ENCODE results near the gene PTPRG.

The PTPRG gene

DNA sequence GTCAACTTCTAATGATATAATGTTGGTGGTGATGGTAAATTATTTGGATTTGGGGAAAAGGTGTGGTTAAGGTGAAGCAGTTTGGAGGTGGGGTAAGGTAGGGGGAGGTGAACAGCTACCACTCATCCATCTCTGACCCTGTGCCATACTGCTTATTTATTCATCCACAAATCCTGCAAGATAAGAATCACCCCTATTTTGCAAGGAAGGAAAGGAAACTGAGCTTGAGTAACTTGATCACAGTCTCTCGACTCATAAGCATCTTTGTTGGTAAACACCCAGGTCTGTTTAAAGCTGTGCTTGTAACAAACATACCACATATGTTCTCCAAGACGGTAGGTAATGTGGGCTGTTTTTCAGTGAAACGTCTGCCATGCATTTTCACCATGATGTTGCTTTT lies 67.3 kb downstream of the PTPRG start:
- Mint-ChIP-seq H3K27me3 (no peaks in the 10 kb centered on the region), H3K36me3 (no peaks in the 10 kb centered on the region), H3K4me3 (no peak overlapping the region), H3K27ac (no peak overlapping the region), H3K4me1 (no peaks in the 10 kb centered on the region), H3K9me3 (no peaks in the 10 kb centered on the region)
- CTCF ChIA-PET, result no interaction called here
- DNase-seq, result no peak

DNA sequence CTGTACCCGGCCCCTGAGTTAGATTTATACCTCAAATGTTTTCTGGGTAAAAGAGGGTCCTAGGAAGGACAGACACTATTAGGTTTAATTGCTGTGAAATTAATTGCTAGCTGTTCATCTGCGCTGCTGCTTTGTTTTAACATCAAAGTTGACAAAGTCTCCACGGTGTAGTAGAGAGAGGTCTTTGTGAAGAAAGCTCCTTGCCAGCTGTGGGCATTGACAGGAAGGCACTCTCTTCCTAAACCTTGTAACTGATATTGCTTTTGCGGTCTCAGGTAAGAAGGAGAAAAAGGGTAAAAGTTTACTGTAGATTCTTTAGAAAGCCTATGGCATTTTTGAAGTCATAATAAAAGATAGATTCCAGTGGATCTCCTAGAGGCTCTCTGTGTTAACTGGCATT lies 68.1 kb downstream of the PTPRG start:
- Mint-ChIP-seq H3K36me3 (no peaks in the 10 kb centered on the region), H3K4me1 (no peaks in the 10 kb centered on the region), H3K27ac (no peak overlapping the region), H3K27me3 (no peaks in the 10 kb centered on the region), H3K9me3 (no peaks in the 10 kb centered on the region), H3K4me3 (no peak overlapping the region)
- DNase-seq, result no peak
- CTCF ChIA-PET, result no interaction called here

GRCh38 chr3:61631108-61631769 lies 69.9 kb downstream of the PTPRG start:
- Mint-ChIP-seq H3K27ac (no peak overlapping the region), H3K9me3 (no peaks in the 10 kb centered on the region), H3K4me3 (no peak overlapping the region), H3K4me1 (no peaks in the 10 kb centered on the region), H3K36me3 (no peaks in the 10 kb centered on the region), H3K27me3 (no peaks in the 10 kb centered on the region)
- DNase-seq, result no peak
- CTCF ChIA-PET, result no interaction called here

- H3K27ac Mint-ChIP-seq, result no peak overlapping the region
Observed at GRCh38 chr3:61632568-61633175, 71.3 kb downstream of the PTPRG start.

GRCh38 chr3:61634678-61635077 lies 73.3 kb downstream of the PTPRG start:
- Mint-ChIP-seq H3K27me3 (no peaks in the 10 kb centered on the region), H3K36me3 (no peaks in the 10 kb centered on the region), H3K4me3 (no peak overlapping the region), H3K4me1 (no peaks in the 10 kb centered on the region), H3K27ac (no peak overlapping the region), H3K9me3 (no peaks in the 10 kb centered on the region)
- no peak for DNase-seq
- CTCF ChIA-PET, result interaction anchor here (0.5 kb wide), 1 partner anchor 423 kb away, joined by 3 read pairs; no protein-coding TSS in a partner anchor

More at GRCh38 chr3:61632568-61633175, 71.3 kb downstream of the PTPRG start:
- Mint-ChIP-seq H3K9me3 (no peaks in the 10 kb centered on the region), H3K4me3 (no peak overlapping the region), H3K4me1 (no peaks in the 10 kb centered on the region), H3K36me3 (no peaks in the 10 kb centered on the region), H3K27me3 (no peaks in the 10 kb centered on the region)
- no peak for DNase-seq
- CTCF ChIA-PET, result no interaction called here

GRCh38 chr3:61637088-61638051 lies 76.0 kb downstream of the PTPRG start:
- Mint-ChIP-seq H3K27me3 (no peaks in the 10 kb centered on the region), H3K36me3 (no peaks in the 10 kb centered on the region), H3K4me3 (no peak overlapping the region), H3K4me1 (no peaks in the 10 kb centered on the region), H3K27ac (no peak overlapping the region), H3K9me3 (no peaks in the 10 kb centered on the region)
- CTCF ChIA-PET, result no interaction called here
- no peak for DNase-seq

DNA sequence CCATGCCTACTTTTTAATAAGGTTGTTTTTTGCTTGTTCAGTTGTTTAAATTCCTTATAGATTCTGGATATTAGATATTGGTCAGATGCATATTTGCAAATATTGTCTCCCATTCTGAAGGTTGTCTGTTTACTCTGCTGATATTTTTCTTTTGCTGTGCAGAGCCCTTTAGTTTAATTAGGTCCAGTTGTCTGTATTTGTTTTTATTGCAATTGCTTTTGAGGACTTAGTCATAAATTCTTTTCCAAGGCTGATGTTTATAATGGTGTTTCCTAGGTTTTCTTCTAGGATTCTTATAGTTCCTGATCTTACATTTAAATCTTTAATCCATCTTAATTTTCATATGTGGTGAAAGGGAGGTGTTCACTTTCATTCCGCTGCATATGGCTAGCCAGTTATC lies 77.4 kb downstream of the PTPRG start:
- CTCF ChIA-PET, result no interaction called here
- DNase-seq, result no peak
- no peak overlapping the region for H3K27ac Mint-ChIP-seq
- H3K4me3 Mint-ChIP-seq, result no peak overlapping the region
- H3K36me3 Mint-ChIP-seq, result no peaks in the 10 kb centered on the region
- H3K9me3 Mint-ChIP-seq, result no peaks in the 10 kb centered on the region
- H3K4me1 Mint-ChIP-seq, result no peaks in the 10 kb centered on the region
- no peaks in the 10 kb centered on the region for H3K27me3 Mint-ChIP-seq

GRCh38 chr3:61639991-61640390 lies 78.6 kb downstream of the PTPRG start:
- no peak overlapping the region for H3K27ac Mint-ChIP-seq
- H3K4me3 Mint-ChIP-seq, result no peak overlapping the region
- no peaks in the 10 kb centered on the region for H3K27me3 Mint-ChIP-seq
- H3K36me3 Mint-ChIP-seq, result no peaks in the 10 kb centered on the region
- H3K9me3 Mint-ChIP-seq, result no peaks in the 10 kb centered on the region
- no peak for DNase-seq
- CTCF ChIA-PET, result no interaction called here
- H3K4me1 Mint-ChIP-seq, result no peaks in the 10 kb centered on the region

- no peaks in the 10 kb centered on the region for H3K4me1 Mint-ChIP-seq
- CTCF ChIA-PET, result no interaction called here
- no peaks in the 10 kb centered on the region for H3K9me3 Mint-ChIP-seq
- H3K27me3 Mint-ChIP-seq, result no peaks in the 10 kb centered on the region
- no peak for DNase-seq
- no peak overlapping the region for H3K27ac Mint-ChIP-seq
- H3K36me3 Mint-ChIP-seq, result no peaks in the 10 kb centered on the region
- no peak overlapping the region for H3K4me3 Mint-ChIP-seq
Observed at GRCh38 chr3:61645148-61645547, 83.8 kb downstream of the PTPRG start.

GRCh38 chr3:61646360-61646759 lies 85.0 kb downstream of the PTPRG start:
- H3K4me3 Mint-ChIP-seq, result no peak overlapping the region
- no peaks in the 10 kb centered on the region for H3K36me3 Mint-ChIP-seq
- no peak overlapping the region for H3K27ac Mint-ChIP-seq
- CTCF ChIA-PET, result no interaction called here
- no peak for DNase-seq
- no peaks in the 10 kb centered on the region for H3K9me3 Mint-ChIP-seq
- no peaks in the 10 kb centered on the region for H3K4me1 Mint-ChIP-seq
- no peaks in the 10 kb centered on the region for H3K27me3 Mint-ChIP-seq

DNA sequence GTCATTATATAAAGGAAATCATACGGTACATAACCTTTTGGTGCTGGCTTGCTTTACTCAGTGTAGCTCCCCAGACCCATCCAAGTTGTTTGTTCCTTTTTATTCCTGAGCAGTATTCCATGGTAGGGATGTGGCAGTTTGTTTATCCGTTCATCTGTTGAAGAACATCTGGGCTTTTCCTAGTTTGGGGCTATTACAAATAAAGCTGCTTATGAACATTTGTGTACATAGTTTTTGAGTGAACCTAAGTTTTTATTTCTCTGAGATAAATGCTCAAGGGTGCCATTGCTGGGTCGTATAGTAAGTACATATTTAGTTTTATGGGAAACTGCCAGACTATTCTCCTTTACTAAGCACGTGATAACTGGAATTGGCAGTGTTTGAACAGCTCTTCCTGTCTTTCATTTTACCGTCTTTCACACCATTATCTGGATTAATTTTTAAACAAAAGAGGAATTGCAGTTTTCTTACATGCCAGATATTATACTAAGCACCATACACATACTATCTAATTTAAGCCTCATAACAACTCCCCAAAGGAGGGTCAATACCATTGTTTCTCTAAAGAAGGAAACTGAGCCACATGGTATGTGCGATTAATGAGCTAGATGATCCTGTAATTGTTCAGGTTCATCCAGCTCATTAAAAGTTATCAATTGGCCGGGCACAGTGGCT lies 85.6 kb downstream of the PTPRG start:
- H3K27ac Mint-ChIP-seq, result no peak overlapping the region
- H3K4me1 Mint-ChIP-seq, result no peaks in the 10 kb centered on the region
- DNase-seq, result no peak
- H3K36me3 Mint-ChIP-seq, result no peaks in the 10 kb centered on the region
- CTCF ChIA-PET, result no interaction called here
- H3K9me3 Mint-ChIP-seq, result no peaks in the 10 kb centered on the region
- H3K4me3 Mint-ChIP-seq, result no peak overlapping the region
- no peaks in the 10 kb centered on the region for H3K27me3 Mint-ChIP-seq

GRCh38 chr3:61648481-61648880 lies 87.1 kb downstream of the PTPRG start:
- H3K9me3 Mint-ChIP-seq, result no peaks in the 10 kb centered on the region
- H3K27ac Mint-ChIP-seq, result no peak overlapping the region
- no peaks in the 10 kb centered on the region for H3K4me1 Mint-ChIP-seq
- no peaks in the 10 kb centered on the region for H3K27me3 Mint-ChIP-seq
- H3K4me3 Mint-ChIP-seq, result no peak overlapping the region
- no peak for DNase-seq
- no peaks in the 10 kb centered on the region for H3K36me3 Mint-ChIP-seq
- CTCF ChIA-PET, result no interaction called here

- Mint-ChIP-seq H3K36me3 (no peaks in the 10 kb centered on the region), H3K4me1 (no peaks in the 10 kb centered on the region), H3K27ac (no peak overlapping the region), H3K9me3 (no peaks in the 10 kb centered on the region), H3K27me3 (no peaks in the 10 kb centered on the region), H3K4me3 (no peak overlapping the region)
- CTCF ChIA-PET, result no interaction called here
- DNase-seq, result no peak
Observed at GRCh38 chr3:61649381-61650170, 88.2 kb downstream of the PTPRG start.

DNA sequence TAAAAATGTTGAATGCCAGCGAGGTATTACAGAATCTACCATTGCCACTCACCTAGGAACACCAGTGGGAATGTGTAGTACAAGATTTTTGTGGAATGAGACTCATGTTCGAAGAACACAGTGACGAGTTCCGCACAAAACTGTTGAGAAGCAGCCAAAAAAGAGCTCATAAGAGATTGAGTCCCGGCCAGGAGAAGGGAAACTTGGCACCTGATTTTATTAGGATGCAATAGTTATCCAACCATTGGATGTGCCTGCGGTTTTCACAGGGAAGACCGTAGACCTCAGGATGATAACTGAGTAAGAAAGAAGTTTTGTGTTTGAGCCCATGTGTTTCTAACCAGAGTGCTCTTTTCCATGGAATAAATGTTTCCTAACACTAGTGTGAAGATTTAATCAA lies 88.9 kb downstream of the PTPRG start:
- no peaks in the 10 kb centered on the region for H3K27me3 Mint-ChIP-seq
- DNase-seq, result no peak
- H3K4me3 Mint-ChIP-seq, result no peak overlapping the region
- no peaks in the 10 kb centered on the region for H3K9me3 Mint-ChIP-seq
- no peak overlapping the region for H3K27ac Mint-ChIP-seq
- no peaks in the 10 kb centered on the region for H3K4me1 Mint-ChIP-seq
- no peaks in the 10 kb centered on the region for H3K36me3 Mint-ChIP-seq
- CTCF ChIA-PET, result no interaction called here
